GM15510 (cell line): ENCODE results near the gene DUSP5.

Experiments used
- POLR2A ChIP-seq: IDR thresholded peaks from 3 replicates; pipeline ENCODE4 v1.6.1; 2011; ENCODE audit warnings: borderline replicate concordance; ENCODE audit not compliant: insufficient read length; ENCODE audit errors: extremely low read depth

The DUSP5 gene

GRCh38 chr10:110514848-110515247 is 17.1 kb downstream of the DUSP5 start:
- no peak for TF ChIP-seq POLR2A

- TF ChIP-seq POLR2A = no peak
These were observed 19.2 kb downstream of the DUSP5 start for GRCh38 chr10:110516815-110517492.

GRCh38 chr10:110522365-110522988 is 24.8 kb downstream of the DUSP5 start:
- no peak for TF ChIP-seq POLR2A

- TF ChIP-seq POLR2A = no peak
These were observed 26.0 kb downstream of the DUSP5 start for GRCh38 chr10:110523736-110524135.

GRCh38 chr10:110524179-110524858 is 26.6 kb downstream of the DUSP5 start:
- no peak for TF ChIP-seq POLR2A

GRCh38 chr10:110524859-110525232 is 27.1 kb downstream of the DUSP5 start:
- TF ChIP-seq POLR2A = no peak

- no peak for TF ChIP-seq POLR2A
These were observed 27.9 kb downstream of the DUSP5 start for GRCh38 chr10:110525349-110526260.

- TF ChIP-seq POLR2A = no peak
These were observed 30.0 kb downstream of the DUSP5 start for GRCh38 chr10:110527731-110528171.

- no peak for TF ChIP-seq POLR2A
These were observed 30.7 kb downstream of the DUSP5 start for GRCh38 chr10:110528224-110528996.

- no peak for TF ChIP-seq POLR2A
These were observed 31.9 kb downstream of the DUSP5 start for GRCh38 chr10:110529596-110530011.

- TF ChIP-seq POLR2A = no peak
These were observed 32.6 kb downstream of the DUSP5 start for GRCh38 chr10:110530131-110530831.

- no peak for TF ChIP-seq POLR2A
These were observed 34.0 kb downstream of the DUSP5 start for GRCh38 chr10:110531687-110532086.

- no peak for TF ChIP-seq POLR2A
These were observed 35.4 kb downstream of the DUSP5 start for GRCh38 chr10:110533149-110533548.
